Breast epithelium (tissue), 3 donors: ENCODE results near the gene ARHGEF17.

Experiments
- POLR2A ChIP-seq: fragments of 450-650 bp; IDR thresholded peaks from one replicate; pipeline ENCODE4 v1.6.1; 2016; ENCODE audit warnings: antibody characterized with exemption, mild to moderate bottlenecking, moderate library complexity
- POLR2AphosphoS5 ChIP-seq, 3 donors: sonication (generic); formaldehyde crosslinking; IDR thresholded peaks; one replicate each; pipeline ENCODE4 v1.6.1; 2017; ENCODE audit warnings: antibody characterized with exemption in 3 of 3
- TF ChIP-seq, protein P1 (sequence below), 3 donors: fragments of 450-650 bp; IDR thresholded peaks; one replicate each; pipeline ENCODE4 v1.5.1; 2016 to 2017; ENCODE audit warnings: antibody characterized with exemption in 3 of 3, mild to moderate bottlenecking in 3 of 3, moderate library complexity in 3 of 3

DNA sequence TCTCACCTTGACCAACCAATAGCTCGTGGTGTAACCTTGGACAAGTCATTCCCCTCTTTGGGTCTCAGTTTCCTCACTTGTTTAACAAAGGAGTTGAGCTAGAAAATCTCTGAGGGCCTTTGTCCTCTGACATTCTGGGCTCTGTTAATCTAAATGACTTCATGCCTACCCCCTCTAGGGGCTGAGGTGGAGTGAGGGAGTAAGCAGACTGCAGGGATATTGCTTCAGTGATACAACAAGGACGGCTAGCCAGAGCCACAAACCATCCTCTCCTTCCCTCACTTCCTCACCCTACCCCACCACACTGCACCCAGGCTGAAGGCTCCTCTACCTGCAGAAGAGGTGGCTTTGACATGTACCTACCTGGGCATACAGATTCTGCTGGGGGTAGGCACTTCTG, 103.0 kb downstream of the ARHGEF17 start:
- TF ChIP-seq POLR2AphosphoS5 (IDR thresholded peaks at IDR 0.05) (no peak), POLR2A (no peak)
- TF ChIP-seq, protein P1, sequence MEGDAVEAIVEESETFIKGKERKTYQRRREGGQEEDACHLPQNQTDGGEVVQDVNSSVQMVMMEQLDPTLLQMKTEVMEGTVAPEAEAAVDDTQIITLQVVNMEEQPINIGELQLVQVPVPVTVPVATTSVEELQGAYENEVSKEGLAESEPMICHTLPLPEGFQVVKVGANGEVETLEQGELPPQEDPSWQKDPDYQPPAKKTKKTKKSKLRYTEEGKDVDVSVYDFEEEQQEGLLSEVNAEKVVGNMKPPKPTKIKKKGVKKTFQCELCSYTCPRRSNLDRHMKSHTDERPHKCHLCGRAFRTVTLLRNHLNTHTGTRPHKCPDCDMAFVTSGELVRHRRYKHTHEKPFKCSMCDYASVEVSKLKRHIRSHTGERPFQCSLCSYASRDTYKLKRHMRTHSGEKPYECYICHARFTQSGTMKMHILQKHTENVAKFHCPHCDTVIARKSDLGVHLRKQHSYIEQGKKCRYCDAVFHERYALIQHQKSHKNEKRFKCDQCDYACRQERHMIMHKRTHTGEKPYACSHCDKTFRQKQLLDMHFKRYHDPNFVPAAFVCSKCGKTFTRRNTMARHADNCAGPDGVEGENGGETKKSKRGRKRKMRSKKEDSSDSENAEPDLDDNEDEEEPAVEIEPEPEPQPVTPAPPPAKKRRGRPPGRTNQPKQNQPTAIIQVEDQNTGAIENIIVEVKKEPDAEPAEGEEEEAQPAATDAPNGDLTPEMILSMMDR (IDR thresholded peaks at IDR 0.05): no peak
